Measurements from ENCODE around the gene GBGT1. TPM values are rescaled to one million over a fixed set of nuclear protein-coding genes. Genes with fewer than 3 reads are reported as not detected.

Gene GBGT1
- total and polyA plus RNA-seq, 9 of the 15 experiments (the other 6 are each of a cell fraction or from before 2014, with no cell fraction given), result 0.55 to 25.8 (median 13.7) TPM

- no peak for TF ChIP-seq RNF219 (CRISPR knock-in tag; IDR thresholded peaks at IDR 0.05)
- TF ChIP-seq NONO (IDR thresholded peaks at IDR 0.05; ENCODE audit: low read depth in 2 of 2, low read length in 1 of 2), result no peak
- TF ChIP-seq L3MBTL2 (IDR thresholded peaks at IDR 0.05), result peak; percentile 93
- TF ChIP-seq CREM (IDR thresholded peaks at IDR 0.05; ENCODE audit: low read depth), result peak; percentile 72
- peak; percentile 97 to 99 for TF ChIP-seq FOXA3 (CRISPR knock-in tag; conservative IDR thresholded peaks at IDR 0.05 in 1 of 2, IDR thresholded peaks at IDR 0.05 in 1 of 2)
- peak; percentile 70; the same call in 1 of the 2 replicates for TF ChIP-seq ZNF584 (CRISPR knock-in tag; IDR thresholded peaks at IDR 0.05; ENCODE audit: low read depth)
- TF ChIP-seq CBFA2T3 (IDR thresholded peaks at IDR 0.05), result peak; percentile 70
- peak; percentile 73 for TF ChIP-seq MGA (IDR thresholded peaks at IDR 0.05)
- TF ChIP-seq ZNF282 (CRISPR knock-in tag; IDR thresholded peaks at IDR 0.05), result no peak
- TF ChIP-seq TAL1 (IDR thresholded peaks at IDR 0.05), result 0 out of 2 replicates have a peak, but pooled peaks have one; percentile 28
- peak; percentile 88 for TF ChIP-seq SMARCC2 (IDR thresholded peaks at IDR 0.05; ENCODE audit: low read depth)
- TF ChIP-seq TFAP4 (CRISPR knock-in tag; IDR thresholded peaks at IDR 0.05; ENCODE audit: borderline replicate concordance), result peak; percentile 96
- peak; percentile 52; the same call in 1 of the 2 replicates for TF ChIP-seq ZNF263 (CRISPR knock-in tag; IDR thresholded peaks at IDR 0.05; ENCODE audit: borderline replicate concordance)
Measured at GRCh38 chr9:133133681-133134387, 29.9 kb downstream of the GBGT1 start (continued).

All from K562 (cell line).